Activated T-helper 1 cell treated with Interleukin-2 at 50 U/mL for 16 hours (primary cell): ENCODE results near the gene C3orf52.

Source experiments
- DNase-seq: peaks from one replicate; pipeline ENCODE4 v3.0.0-alpha.2; 2020; ENCODE audit warnings: low read depth

The C3orf52 gene

GRCh38 chr3:112136959-112137693, 50.9 kb downstream of the C3orf52 start:
- no peak for DNase-seq

GRCh38 chr3:112137781-112138180, 51.6 kb downstream of the C3orf52 start:
- no peak for DNase-seq

DNA sequence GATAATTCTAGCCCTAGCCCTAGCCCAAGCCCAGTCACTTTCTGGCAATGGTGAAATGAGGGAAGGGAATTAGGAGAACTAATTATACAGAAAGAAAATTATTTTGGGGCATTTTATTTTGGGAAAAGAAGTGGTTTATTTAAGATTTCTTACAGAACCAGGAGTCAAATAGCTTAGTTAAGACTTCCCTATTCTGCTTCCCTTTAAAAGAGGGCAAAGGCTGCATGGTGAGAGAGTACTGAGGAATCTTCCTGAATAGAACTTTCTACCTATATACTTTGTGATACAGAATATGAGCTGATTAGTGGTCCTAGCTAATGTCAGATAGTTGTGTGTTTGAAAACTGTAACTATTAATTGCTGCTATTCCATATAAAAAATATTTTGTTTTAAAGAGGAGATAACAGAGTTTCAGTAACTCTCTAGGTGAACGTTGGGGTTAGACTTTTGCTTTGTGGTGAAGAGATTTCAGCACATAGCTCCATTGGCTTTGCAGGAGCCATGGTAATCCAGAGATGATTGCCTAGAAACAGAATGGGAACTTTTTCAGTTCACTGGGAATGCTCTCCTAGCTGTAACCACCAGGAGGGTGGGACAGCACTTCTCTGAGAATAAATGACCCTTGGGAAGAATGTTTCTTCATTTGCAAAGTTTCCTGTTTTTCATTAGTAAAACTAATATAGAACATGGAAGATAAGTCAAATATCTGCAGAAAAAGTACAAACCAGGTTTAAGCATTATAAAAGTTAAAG, 52.2 kb downstream of the C3orf52 start:
- no peak for DNase-seq

DNA sequence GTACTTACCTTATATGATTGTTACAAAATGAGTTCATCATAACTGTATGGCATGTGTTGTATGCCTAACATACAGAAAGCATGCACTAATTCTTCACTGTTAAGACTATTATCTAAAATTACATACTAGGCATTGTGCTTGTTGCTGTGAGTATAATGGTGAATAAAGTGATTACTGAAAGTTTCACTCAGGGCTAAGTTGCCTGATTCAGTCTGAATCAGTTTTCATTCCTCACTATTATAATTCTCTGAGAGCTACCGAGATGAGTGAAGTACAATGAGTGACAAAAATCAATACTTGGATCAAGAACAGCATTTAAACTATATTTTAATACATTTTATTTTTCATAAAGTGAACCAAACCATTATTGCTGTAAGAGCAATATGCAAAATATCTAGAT, 54.4 kb downstream of the C3orf52 start:
- DNase-seq: no peak

DNA sequence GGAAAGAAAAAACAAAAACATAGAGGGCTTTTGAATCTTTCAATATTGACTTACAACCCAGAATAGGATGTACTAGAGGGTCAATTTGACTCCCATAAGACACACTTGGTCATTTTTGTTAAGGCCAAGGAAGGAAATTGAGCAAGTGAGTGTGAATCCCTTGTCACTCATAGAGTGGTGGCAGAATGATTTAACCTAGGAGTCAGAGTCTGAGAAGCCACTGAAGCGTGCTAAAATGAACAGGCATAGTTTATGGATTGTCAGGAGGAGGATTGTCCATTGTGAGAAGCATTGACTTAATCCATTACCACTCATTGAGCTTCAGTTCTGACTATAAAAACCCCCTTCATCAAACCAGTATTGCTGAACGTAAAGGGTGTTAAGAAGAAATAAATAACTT, 55.1 kb downstream of the C3orf52 start:
- DNase-seq: no peak

DNA sequence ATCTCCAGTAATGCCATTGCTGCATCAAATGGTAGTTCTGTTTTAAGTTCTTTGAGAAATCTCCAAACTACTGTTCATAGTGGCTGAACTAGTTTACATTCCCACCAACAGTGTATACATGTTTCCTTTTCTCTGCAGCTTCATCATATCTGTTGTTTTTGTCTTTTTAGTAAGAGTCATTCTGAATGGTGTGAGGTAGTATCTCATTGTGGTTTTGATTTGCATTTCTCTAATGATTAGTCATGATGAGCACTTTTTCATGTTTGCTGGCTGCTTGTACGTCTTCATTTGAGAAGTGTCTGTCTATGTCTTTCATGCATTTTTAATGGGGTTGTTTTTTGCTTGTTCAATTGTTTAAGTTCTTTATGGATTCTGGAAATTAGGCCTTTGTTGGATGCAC, 57.1 kb downstream of the C3orf52 start:
- DNase-seq: no peak

GRCh38 chr3:112143689-112144088, 57.5 kb downstream of the C3orf52 start:
- no peak for DNase-seq

DNA sequence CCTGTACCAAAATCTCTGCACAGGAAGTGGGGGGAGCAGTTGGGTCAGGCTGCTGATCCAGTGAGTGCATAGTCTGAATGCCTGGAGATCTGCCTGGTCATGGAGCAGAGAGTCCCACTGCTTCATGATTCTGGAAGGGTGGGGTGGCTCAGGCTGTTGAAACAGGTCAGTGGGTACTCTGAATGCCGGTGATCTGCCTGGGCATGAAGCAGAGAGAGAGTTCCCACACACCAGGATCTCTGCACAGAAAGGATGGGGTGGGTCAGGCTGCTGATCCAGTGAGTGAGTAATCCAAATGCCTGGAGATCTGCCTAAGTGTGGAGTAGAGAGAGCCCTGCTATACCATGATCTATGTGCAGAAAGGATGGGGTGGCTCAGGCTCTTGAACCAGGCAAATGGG, 62.9 kb downstream of the C3orf52 start:
- DNase-seq: no peak

DNA sequence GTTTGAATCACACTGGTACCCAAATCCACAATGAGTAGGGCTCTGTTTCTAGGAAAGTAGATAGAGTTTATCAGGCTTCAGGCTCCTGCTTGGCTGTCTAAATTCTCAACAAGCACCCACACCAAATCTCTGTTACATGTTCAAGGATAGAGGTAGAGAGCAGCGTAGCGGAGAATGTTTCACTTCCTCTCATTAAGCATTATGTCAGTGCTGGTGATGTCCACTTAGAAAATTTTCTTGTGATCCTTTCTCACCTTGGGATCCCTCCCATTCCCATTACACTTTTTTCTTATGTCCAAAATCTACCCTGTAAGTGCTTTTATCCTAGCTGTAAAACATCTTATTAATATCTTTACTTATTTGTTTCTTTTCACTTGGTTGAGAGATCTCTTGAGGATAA, 81.6 kb downstream of the C3orf52 start:
- DNase-seq: no peak
